Stomach (tissue), 4 donors: Measurements from ENCODE around the gene CCIN.

Experiments
- EP300 ChIP-seq: sonication (generic); formaldehyde crosslinking; IDR thresholded peaks from one replicate; pipeline ENCODE4 v1.6.1; 2017; ENCODE audit warnings: antibody characterized with exemption
- POLR2A ChIP-seq, 4 donors: fragments of 450-650 bp; IDR thresholded peaks; one replicate each; pipeline ENCODE4 v1.6.1; 2016; ENCODE audit warnings: antibody characterized with exemption in 4 of 4, control low read depth in 2 of 4, mild to moderate bottlenecking in 1 of 4, moderate library complexity in 1 of 4
- POLR2AphosphoS5 ChIP-seq, 3 donors: sonication (generic); formaldehyde crosslinking; IDR thresholded peaks; one replicate each; pipeline ENCODE4 v1.6.1; 2016; ENCODE audit warnings: antibody characterized with exemption in 3 of 3
- TF ChIP-seq, protein P1 (sequence below), 7 experiments: fragments of 450-650 bp in 4 of 7; fragments of 200-600 bp in 3 of 7; sonication (generic) in 3 of 7; IDR thresholded peaks; one replicate each; pipeline ENCODE4 v1.5.1; 2016 to 2019; ENCODE audit warnings: antibody characterized with exemption in 7 of 7, control low read depth in 2 of 7, mild to moderate bottlenecking in 1 of 7

DNA sequence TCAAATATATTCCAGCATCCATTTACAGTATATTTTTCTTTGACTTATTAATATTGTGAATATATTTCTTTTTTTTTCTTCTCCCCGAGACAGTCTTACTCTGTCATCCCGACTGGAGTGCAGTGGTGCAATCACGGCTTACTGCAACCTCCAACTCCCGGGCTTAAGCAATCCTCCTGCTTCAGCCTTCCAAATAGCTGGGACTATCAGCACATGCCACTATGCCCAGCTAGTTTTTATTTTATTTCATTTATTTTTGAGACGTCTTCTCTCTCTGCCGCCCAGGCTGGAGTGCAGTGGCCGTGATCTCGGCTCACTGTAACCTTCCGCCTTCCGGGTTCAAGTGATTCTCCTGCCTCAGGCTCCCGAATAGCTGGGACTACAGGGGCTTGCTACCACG lies 40.0 kb upstream of the CCIN start:
- TF ChIP-seq POLR2A (IDR thresholded peaks at IDR 0.05) (no peak), POLR2AphosphoS5 (IDR thresholded peaks at IDR 0.05) (no peak), EP300 (no peak)
- TF ChIP-seq, protein P1, sequence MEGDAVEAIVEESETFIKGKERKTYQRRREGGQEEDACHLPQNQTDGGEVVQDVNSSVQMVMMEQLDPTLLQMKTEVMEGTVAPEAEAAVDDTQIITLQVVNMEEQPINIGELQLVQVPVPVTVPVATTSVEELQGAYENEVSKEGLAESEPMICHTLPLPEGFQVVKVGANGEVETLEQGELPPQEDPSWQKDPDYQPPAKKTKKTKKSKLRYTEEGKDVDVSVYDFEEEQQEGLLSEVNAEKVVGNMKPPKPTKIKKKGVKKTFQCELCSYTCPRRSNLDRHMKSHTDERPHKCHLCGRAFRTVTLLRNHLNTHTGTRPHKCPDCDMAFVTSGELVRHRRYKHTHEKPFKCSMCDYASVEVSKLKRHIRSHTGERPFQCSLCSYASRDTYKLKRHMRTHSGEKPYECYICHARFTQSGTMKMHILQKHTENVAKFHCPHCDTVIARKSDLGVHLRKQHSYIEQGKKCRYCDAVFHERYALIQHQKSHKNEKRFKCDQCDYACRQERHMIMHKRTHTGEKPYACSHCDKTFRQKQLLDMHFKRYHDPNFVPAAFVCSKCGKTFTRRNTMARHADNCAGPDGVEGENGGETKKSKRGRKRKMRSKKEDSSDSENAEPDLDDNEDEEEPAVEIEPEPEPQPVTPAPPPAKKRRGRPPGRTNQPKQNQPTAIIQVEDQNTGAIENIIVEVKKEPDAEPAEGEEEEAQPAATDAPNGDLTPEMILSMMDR (IDR thresholded peaks at IDR 0.05): no peak
